ENCODE measurements around the gene FRG2B.
"Not testable (repeated sequence)": the region's sequence is repeated elsewhere in the genome, so short reads cannot be mapped to it uniquely, and the experiment has no call there.

FRG2B gene

DNA sequence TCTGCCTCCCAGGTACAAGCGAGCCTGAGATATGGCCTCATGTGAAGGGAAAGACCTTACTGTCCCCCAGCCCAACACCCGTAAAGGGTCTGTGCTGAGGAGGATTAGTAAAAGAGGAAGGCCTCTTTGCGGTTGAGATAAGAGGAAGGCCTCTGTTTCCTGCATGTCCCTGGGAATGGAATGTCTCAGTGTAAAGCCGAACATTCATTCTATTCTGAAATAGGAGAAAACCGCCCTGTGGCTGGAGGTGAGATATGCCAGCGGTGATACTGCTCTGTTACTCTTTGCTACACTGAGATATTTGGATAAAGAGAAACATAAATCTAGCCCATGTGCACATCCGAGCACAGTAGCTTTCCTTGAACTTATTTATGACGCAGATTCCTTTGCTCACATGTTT, 26.7 kb downstream of the FRG2B start:
- DNase-seq (ENCODE audit: low read depth), result not testable (repeated sequence)

DNA sequence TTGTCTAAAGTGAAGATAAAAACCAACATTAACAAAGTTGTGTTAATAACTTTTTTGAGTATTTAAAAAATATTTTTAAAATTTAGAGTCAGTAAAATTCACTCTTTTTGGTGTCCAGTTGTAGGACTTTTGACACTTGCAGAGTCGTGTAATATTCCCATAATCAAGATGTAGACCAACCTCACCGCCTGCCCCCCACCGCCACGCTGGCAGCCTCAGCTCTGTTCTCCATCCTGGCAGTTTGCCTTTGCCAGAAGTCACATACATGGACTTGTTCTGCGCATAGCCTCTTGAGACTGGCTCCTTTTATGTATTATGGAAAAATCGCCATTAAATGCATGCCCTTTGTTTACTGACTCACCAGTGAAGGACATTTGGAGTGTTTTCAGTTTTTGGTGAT, 33.9 kb downstream of the FRG2B start:
- DNase-seq (ENCODE audit: low read depth), result no peak

DNA sequence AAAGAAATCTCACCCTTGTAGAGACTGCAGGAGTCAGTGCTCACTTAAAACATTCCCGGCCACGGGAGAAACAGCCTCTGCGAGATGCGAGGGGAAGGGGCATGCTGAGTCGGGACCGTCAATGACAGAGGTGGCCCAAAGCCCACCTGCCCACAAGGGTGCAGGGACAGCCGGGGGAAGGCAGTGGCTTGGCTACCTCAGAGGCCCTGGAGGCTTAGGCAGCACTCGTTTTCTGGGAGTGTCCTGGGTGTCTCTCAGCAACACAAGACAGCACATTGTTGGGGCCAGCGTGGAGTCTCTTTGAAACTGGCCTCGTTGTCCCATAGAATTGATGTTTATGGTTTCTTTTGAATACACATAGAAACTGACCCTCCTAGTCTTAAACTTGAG, 35.6 kb downstream of the FRG2B start:
- no peak for DNase-seq (ENCODE audit: low read depth)

DNA sequence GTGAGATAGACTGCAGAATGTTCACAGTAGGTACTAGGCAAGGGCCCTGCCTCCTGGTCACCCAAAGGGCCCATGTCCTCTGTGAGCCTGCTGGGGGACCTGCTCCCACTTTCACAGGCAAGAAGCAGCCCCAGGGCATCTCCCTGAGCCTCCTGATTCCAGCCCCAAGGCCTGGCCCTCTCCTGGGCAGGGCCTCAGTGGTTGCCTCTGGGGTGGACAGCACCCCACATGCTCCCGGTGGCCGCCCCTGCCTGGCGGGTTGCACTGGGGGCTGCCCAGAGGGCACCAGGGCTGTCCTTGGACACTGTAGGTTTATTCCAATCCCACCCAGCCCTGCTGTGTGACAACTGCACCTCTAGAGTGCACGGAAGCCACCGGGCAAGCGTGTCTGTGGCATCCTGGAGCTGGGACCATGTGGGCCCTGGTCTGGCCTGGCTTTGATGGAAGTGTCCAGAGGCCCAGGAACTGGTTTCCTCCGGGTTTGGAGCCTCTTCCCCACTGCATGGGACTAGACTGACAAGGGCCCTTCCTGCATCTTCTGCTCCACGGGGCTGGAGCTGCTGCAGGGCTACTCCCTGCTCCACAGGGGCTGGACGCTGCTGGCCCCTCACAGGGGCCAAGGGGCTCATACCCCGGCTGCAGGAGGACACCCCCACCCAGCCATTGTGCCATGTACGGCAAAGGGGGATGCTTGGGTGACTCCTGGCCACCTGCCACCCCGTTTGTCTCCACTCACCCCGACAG, 36.2 kb downstream of the FRG2B start:
- DNase-seq (ENCODE audit: low read depth), result no peak

DNA sequence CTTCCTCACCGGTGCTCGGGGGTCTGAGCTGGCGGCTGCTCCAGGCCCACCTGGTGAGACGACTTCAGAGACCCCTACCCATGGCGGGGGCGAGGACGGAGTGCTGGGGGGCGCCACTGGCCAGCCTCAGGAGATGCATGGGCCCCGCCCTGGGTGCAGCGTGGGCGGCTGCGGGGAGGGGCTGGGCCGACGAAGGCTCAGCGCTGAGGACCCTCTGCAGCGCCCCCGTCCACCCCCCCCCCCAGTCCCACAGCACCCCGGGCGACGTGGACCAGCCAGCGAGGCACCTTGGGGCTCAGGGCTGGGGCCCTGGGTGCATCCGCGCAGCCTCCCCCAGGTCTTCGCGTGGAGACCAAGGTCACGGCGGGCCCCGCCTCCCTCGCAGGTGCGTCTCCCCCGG, 49.6 kb downstream of the FRG2B start:
- not testable (repeated sequence) for DNase-seq (ENCODE audit: low read depth)
